Left renal cortex interstitium (tissue), 4 donors: ENCODE measurements around the gene RUFY2. TPM values are rescaled to one million over a fixed set of nuclear protein-coding genes. Genes with fewer than 3 reads are reported as not detected.
A peak's percentile ranks its signal among the peaks of the same experiment; 100 is the strongest.

ENCODE experiments used
- DNase-seq, 4 donors: peaks; one replicate each; pipeline ENCODE4 v3.0.0-alpha.2; 2013; ENCODE audit warnings: low read depth in 4 of 4, low spot score in 2 of 4, missing footprints in 1 of 4
- polyA plus RNA-seq, 4 donors: library from polyadenylated mRNA; unstranded; fragments of 120-200 nt; gene quantifications; one replicate each; pipeline ENCODE4 v1.2.1, GENCODE V29; 2013; ENCODE audit not compliant: insufficient read length in 4 of 4

Gene RUFY2
- polyA plus RNA-seq, 4 donors = 23.7 to 43.6 (median 30.9) TPM

DNA sequence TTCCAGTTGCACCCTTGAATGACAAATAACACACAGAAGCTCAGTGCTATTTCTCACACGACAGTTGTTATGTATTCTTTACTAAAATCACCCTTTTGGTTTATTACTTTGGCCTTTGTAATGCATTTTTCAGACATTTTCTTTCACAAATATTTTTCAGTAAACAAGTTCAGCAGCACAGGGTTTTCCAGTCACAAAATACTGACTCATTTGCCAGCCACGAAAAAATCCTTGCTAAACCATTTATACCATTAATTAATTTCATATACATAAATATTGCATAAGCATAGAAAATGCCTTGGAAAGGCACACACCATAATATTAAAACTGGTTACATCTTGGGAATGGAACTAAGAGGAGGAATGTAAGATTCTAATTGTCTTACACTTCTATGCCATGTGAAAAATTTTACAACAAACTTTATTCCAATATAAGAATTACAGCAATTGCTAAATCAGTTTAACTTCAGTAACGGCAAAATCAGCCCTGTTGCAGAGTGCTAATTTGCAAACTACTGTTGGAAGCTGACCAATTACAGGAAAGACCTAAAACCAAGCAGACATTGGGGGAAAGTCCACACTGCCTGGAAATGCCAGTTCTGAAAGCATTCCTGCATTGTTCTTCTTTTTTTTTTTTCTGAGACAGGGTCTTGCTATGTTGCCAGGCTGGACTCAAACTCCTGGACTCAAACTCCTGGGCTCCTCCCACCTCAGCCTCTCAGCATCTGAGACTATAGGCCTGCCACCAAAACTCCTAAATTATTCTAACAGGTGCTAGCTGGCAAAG, 42.8 kb downstream of the RUFY2 start:
- no peak for DNase-seq

DNA sequence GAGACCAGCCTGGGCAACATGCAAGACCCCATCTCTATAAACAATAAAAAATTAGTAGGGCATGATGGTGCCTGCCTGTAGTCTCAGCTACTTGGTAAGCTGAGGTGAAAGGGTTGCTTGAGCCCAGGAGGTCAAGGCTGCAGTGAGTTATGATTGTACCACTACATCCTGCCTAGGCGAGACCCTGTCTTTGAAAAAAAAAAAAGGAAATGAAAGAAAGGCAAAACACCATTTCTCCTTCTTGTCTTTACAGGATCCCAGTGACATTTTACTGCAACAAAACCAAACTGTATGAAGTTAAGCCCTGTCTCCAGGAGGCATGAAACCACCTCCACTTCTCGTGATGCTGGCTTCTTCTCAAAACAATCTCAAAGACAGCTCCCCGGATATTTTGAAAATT, 44.5 kb downstream of the RUFY2 start:
- DNase-seq = no peak

DNA sequence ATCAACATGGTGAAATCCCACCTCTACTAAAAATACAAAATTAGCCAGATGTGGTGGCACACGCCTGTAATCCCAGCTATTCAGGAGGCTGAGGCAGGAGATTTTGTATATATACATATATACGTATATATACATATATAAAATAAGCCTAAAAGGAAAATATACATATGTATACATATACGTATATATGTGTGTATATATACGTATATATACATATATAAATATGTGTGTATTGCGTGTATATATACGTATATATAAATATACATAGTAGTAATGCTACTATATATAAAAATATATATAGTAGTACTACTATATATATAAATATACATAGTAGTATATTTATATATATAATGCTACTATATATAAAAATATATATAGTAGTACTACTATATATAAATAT, 47.9 kb downstream of the RUFY2 start:
- no peak for DNase-seq

DNA sequence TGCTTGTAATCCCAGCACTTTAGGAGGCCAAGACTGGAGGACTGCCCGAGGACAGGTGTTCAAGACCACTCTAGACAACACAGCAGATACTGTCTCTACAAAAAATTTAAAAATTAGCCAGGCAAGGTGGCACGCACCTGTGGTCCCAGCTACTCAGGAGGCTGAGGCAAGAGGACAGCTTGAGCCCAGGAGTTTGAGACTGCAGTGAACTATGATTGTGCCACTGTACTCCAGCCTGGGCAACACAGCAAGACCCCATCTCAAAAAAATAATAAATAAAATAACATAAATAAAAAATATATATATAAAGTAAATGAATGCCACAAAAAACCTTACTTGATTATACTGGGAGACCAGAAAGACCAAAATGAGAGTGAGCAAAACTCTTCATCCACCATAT, 53.5 kb downstream of the RUFY2 start:
- no peak for DNase-seq

DNA sequence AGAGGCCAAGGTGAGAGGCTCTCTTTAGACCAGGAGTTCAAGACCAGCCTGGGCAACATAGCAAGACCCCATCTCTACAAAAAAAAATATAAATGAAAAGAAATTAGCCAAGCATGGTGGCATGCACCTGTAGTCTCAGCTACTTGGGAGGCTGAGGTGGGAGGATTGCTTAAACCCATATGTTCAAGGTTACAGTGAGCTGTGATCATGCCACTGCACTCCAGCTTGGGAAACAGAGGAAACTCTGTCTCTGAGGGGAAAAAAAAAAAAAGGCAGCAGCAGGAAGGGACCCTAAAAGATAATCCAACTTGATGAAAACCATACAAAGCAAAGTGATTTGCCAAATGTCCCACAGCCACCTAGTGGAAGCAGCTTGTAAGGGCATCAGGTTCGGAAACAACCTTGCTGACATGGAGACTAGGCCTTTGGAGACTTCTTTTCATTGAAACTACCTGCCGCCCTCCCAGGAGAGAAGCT, 58.8 kb downstream of the RUFY2 start:
- DNase-seq = no peak

DNA sequence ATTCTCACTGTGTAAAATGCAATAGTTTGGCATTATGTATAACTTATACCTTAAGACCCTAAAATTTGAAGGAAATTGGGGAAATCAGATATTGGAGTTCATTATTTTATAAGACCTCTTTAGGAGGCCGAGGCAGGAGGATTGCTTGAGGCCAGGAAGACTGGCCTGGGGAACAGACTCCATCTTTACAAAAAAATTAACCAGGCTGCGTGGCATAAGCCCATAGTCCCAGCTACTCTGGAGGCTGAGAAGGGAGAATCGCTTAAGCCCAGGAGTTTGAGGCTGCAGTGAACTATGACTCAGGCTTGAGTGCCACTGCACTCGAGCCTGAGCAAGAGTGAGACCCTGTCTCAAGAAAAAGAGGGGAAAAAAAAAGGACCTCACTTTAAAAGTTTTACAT, 60.3 kb downstream of the RUFY2 start:
- no peak for DNase-seq

DNA sequence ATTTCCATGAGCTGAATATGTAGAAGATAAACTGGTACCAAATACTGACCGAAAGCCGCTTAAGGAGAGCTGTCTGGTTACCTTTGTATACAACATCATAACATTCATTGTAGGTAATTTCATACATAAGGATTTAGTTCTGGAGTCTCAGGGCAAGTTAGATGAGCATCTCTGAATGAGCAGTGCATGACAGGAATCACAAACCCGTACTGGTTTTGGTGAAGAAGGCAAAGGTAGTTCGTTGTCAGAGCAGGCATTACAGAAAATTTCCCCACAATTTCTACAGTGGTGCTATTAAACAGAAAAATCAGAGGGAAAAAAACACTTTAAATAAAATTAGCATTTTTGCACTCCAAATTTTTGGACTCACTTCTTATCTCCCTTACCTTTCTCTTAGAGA, 61.5 kb downstream of the RUFY2 start:
- no peak for DNase-seq

DNA sequence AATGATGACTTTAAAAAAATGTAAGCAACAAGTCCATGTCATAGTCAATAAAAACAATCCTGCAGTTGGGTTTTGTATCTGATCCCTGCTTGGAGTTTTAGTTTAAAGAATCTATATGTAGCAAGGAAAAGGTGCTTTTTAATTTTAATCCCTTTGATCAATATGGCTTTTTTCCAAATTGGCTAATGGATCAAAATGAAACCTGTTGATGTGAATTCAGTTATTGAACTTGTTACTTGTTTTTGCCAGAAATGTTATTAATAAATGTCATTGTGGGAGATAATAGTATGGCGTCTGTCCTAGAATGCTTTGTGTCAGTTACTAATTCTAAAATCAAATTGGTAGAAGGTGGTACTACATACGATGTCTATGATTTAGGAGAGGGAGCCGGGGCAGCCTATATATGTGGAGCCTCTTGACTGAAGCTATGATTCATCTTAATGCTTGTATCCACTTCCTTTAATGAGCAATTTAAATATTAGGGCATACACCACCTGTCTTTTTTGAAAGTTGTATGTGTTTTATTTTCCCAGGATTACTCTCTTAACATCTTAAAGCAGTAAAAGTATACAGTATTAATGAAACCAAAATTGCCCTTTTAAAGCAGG, 64.1 kb downstream of the RUFY2 start:
- DNase-seq = no peak

DNA sequence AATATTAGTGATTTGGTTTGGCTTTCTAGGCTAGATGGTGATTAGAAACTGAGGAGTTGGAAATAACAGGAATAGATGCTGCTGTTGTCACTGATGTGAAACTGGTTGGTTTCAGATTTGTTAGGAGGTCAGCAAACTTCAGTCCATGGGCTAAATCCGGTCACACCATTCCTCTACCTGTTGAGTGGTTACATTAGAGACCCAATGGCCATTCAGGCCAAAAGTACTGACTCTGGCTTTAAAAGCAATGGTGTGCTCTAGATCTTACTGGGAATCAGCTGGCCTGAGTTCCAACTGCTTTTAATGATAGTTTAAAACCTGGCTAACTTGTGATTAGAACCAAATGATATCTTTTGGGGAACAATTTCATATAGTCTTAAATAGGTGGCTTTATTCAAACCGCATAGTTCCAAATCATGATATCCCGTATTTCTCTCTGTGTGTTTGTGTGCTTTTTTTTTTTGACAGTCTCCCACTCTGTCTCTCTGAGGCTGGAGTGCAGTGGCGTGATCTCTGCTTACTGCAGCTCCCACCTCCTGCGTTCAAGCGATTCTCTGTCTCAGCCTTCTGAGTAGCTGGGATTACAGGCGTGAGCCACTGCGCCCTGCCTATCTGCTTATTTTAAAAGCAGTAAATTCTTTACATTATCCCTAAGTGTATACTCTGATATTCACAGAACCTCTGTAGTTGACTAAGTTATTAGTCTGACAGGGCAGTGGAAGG, 66.6 kb downstream of the RUFY2 start:
- DNase-seq = no peak

DNA sequence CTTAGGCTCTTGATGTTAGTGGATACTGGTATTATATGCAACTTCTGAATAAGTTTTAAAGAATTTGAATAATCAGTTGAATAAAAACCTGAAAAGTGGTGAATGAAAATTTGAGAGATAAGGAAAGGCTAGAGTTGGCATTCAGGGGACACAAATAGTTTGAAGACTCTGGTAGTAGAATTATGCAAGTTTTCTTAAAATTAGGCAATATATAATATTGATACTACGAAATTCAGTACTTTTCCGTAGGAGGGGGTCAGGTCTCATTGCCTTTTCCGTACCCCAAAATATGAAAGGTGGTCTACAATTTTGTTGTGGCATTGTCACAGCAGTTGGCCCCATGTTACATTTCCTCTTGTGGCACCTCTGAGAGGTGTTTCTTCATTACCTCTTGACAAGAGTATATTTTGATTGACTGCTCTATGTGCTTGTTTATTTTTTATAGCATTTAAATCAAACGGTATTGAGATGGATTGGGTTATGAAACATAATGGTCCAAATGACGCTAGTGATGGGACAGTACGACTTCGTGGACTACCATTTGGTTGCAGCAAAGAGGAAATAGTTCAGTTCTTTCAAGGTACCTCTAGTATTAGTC, 70.2 kb downstream of the RUFY2 start:
- DNase-seq = no peak

DNA sequence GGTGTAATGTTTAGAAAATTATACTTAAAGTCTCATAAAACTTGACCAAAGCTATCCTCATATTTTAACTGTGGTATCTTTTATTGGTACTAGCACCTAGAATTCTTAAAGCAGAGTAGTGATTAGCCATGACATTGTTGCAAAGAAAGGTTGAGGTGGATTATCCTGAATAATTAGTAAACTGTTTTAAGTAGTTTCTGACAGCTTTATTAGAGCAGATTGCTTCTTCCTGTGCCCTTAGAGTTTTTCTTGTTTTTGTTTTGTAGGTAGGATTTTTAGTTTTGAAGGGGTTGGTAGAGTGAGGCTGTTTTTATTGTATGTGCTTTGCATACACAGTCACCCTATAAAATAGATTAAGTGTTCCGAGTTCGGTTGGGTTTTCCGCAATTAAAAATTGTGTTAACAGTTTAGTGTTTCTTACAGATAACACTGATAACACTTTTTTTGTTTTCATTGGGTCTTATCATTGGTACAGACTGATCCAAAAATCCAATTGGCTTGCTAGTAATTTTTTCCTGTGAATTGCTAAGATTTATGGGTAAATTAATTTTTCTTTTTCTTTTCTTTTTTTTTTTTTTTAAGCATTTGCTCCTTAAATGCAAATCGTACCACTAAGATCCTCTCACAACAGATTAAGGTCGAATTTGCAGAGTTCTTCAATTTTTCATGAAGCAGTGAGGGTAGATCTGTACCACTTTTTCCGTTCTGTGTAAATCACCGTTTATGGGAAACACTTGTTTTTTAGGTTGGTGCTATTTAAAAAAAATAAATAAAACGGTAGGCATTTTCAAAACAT, 72.2 kb downstream of the RUFY2 start:
- no peak for DNase-seq

DNA sequence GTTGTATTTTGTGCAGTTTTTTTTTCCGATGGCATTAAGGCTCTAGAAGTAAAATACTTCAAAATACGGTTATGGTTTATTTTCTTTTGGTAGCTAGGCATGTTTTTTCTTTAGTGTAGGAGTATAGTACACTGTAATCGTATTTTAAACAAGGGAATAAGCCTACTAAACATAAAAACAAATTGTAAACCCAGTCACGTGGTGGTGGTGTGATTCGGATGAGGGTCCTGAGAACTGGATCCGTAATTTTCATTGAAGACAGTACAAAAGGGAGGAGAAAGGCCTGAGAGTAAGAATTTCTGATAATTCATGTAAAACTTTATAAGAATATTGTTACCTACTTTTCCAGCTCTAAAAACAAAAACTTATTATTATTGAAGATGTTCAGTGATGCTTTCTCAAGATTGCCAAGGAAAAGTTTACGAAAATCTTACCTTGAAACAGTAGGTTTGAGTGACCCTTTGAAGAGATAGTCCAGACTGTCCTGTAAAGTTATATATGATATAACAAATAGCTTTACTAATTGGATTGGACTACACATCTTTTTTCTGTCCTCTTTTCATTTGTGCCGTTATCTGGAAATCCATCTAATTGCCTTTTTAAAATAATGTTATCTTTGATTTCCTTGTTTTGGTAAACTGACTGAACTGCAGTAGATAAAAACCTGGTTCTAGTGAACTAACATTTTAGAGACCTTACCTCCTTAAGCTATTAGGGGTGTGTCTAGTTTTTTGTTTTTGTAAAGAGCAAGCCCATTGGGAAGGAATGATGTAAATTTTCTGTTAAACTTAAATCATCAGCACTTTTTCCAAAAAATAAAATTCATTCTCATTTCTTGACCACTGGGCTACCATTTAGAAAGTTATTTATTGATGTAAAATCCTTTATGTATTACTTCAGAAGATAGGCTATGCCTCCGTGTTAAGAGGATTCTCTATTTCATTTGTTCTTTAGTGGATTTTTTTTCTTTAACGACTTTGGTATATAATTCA, 73.3 kb downstream of the RUFY2 start:
- no peak for DNase-seq

DNA sequence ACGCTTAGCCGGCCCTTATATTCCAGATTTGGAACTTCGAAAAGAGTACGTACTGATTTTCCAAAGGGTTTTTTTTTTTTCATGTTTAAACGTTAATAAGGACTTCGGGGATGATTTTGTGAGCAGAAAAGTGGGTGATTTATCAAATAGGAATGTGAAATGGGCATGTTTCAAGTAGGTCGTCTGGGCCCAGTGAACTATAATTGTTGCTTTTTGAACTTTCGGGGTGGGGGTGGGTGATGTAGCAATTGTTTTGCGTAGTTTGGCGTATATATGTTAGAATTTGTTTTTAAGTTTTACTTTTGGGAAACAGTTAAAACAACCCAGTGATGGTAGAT, 74.0 kb downstream of the RUFY2 start:
- no peak for DNase-seq

DNA sequence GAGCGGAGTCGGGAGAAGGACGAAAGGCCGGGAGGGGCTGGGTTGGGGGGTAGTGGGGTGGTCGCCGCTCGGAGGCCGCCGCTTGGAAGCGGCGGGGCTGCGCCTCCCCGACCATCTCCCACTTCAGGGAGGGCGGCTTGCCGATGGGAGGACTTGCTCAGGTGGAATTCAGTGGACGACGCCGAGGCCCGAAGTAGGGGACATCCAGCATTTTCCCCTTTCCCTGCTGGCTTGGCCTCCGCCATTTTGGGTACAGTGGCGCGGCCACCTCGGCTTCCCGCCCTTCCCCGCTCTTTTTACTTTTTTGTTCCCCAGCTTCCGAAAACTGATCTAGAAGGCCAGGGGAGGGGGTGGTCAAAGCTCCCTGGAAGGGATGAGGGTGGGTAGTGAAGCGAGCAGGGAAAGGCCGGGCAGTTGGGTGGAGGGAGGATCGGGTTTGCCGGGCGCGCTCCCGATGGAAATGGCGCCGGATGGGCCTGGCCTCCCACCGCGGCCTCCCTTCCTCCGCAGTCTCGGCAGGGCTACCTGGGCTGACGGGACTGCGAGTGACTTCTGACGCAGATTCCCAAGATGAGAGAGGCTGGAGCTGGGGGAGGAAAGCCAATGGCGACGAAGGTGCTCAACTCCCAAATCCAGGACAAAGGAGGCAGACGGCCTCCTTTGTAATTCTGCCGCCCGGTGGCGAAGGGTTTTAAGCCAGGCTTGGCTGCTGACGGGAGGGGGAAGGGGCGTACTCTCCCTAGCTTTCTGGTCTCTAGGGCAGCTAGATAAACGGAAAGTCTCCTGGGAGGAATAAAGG, 74.6 kb downstream of the RUFY2 start, which contains the start of gene PBLD:
TSS of gene PBLD (minus strand) at position 670 of the 799 bp plus-strand sequence. CDS start 26,084 bp downstream, outside the sequence.
- peak in 3 of 4 donors; percentile 73 to 80 (median 75) for DNase-seq

DNA sequence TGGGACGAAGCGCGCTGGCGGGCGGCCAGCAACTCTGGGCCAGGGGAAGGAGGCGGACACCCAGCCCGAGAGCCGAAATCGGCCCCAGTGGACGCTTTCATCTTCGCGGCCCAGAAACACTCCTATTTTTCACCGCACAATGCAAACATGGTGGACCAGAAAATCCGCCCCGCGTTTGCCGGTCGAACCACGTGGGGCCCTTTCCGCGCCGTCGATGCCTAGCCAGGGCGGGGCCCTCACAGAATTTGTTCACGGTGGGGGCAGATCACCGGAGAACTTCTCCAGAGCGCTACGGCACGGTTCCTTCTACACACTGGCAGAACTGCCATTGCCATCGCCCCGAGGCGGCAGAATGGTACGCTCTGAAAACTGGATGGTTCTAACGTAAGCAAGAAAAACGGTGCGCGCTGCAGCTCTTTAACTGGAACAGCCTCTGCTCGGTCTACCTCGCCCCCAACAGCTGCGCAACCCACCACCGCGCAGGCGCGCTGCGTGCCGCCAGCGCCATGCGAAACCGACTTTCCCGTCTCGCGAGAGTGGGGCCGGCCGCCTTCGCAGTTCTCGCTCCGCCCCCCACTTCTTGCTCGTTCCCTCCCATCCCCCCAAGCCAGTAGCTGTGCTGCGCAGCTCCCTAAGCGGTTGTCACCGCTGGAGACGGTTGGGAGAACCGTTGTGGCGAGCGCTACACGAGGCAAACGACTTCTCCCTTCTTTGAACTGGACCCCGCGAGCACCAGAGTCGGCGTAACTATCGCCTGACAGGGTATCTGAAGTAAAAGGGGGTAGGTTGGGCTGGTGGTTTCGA, 75.4 kb downstream of the RUFY2 start, which contains the start of gene HNRNPH3:
TSS of gene HNRNPH3 (plus strand) at position 610 of the 804 bp plus-strand sequence. CDS start 5,158 bp downstream, outside the sequence.
- DNase-seq = peak; percentile 96 to 99 (median 98)

DNA sequence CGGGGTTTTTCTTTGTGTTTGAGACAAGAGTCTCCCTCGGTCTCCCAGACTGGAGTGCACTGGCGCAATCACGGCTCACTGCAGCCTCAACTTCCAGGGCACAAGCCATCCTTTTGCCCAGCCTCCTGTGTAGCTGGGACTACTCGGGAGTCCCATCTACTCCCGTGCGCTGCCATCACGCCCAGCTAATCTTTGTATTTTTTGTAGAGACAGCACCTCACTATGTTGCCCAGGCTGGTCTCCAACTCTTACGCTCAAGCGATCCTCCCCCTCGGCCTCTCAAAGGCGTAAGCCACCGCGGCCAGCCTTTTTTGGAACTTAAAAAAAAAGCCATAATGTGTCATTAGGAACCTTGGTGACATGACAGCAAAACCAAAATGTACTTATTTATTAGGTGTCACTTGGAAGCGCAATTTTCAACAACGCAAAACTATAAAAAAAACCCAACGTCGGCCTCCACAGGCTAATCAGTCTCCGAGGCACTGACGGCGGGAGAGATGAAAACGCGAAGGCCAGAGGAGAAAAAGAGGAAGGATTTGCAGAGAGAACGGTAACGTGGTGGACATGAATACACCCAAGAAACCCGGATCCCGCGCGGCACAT, 76.1 kb downstream of the RUFY2 start:
- DNase-seq = no peak

DNA sequence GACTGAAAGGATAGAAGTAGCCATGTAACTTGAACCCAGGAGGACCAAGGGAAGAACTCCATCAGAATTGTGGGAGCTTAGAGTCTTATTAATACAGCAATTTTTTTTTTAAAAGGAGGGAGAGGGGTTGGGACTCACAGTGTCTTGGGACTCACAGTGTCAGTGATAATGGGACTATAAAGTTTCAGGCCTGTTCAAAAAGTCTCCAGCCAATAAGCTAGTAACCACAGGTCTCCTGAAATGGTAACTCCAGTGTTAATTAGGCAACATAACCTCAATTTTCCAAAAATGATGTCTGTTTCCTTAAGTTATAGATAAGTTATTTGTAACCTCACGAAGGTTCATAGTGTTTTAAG, 77.6 kb downstream of the RUFY2 start:
- DNase-seq = no peak
